SK-N-DZ (cell line): Measurements from ENCODE around the gene DUSP22.

ENCODE experiments used
- DNase-seq: peaks from one replicate; pipeline ENCODE4 v3.0.0-alpha.2; 2015; ENCODE audit warnings: low spot score

DUSP22 gene

GRCh38 chr6:393391-394221 is 101.3 kb downstream of the DUSP22 start:
- no peak for DNase-seq

- DNase-seq = no peak
These were observed 102.5 kb downstream of the DUSP22 start for GRCh38 chr6:394641-395289.

- no peak for DNase-seq
These were observed 103.3 kb downstream of the DUSP22 start for GRCh38 chr6:395432-396125.

DNA sequence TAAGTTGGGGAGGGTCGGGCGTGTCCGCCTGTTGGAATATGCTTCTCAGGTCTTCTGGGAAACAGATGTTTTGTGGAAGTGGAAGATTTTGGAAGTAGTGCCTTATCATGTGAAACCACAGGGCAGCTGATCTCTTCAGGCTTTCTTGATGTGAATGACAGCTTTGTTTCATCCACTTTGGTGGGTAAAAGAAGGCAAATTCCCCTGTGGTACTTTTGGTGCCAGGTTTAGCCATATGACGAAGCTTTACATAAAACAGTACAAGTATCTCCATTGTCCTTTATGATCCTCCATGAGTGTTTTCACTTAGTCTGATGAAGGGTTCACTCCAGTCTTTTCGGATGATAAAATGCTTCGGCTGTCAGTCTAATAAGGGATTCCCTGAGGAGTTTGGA is 103.8 kb downstream of the DUSP22 start:
- DNase-seq = no peak

DNA sequence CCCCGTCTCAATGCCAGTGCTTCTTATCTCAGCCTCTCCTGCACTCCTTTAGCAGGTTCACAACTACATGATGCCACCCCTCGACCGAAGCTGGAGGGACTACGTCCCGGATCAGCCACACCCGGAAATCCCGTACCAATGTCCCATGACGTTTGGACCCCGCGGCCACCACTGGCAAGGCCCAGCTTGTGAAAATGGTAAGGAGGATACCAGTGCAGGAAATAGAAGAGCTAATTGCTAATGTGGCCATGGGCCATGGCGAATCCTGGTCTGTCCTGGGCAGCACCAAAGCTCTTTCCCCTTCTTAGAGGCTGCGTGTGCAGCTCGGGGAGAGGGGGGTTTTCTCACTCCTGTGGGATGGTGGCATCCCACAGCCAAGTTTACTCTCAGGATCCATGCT is 104.8 kb downstream of the DUSP22 start:
- DNase-seq = no peak

GRCh38 chr6:397604-398003 is 105.3 kb downstream of the DUSP22 start:
- DNase-seq = no peak

- DNase-seq = no peak
These were observed 105.8 kb downstream of the DUSP22 start for GRCh38 chr6:398065-398464.

GRCh38 chr6:398558-399078 is 106.3 kb downstream of the DUSP22 start:
- DNase-seq = no peak

GRCh38 chr6:399785-400534 is 107.7 kb downstream of the DUSP22 start:
- no peak for DNase-seq

DNA sequence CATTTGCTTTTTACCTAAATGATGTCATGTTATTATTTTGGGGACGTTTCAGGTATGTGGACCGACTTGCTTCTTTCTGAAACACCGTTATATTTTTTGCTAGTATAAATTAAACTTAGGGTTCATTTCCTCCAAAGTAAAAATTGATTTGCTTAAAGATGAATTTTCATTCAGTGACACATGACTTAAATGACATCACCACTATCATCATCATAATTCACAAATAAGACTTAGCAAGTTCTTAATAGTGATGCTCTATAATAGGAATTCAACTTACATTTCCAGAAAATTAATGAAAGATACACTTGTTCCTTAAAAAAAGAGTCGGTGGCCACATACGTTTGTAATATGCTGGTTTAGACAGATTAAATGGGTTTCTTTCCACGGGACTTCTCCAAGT is 108.5 kb downstream of the DUSP22 start:
- no peak for DNase-seq
